Caco-2 (cell line): ENCODE data around the gene PPP1R13B. TPM values are rescaled to one million over a fixed set of nuclear protein-coding genes. Genes with fewer than 3 reads are reported as not detected.
"Not testable (repeated sequence)": the region's sequence is repeated elsewhere in the genome, so short reads cannot be mapped to it uniquely, and the experiment has no call there.

Experiments used
- BruUV-seq: library from RNA; stranded (reverse); fragments of 400-500 nt; replicated peaks from 2 replicates; lab custom pipeline; 2021; lab: Mats Ljungman, UMichigan
- CTCF ChIA-PET: fragments of 300-600 bp; sonication (Branson Sonifier 250); formaldehyde crosslinking; loops from one replicate; lab custom pipeline; 2022; ENCODE audit warnings: antibody characterized with exemption; lab: Charles Lee
- POLR2A ChIA-PET: fragments of 300-600 bp; sonication (Branson Sonifier 250); formaldehyde crosslinking; loops from one replicate; lab custom pipeline; 2022; ENCODE audit warnings: antibody characterized with exemption; lab: Charles Lee
- DNase-seq, 2 experiments: peaks; one replicate each; pipeline versions ENCODE4 v3.0.0 to v3.0.0-alpha.2; 2020 to 2022
- H3K27me3 ChIP-seq: replicated peaks from 2 replicates; pipeline ENCODE4 v1.6.0; 2011; ENCODE audit warnings: low read length; ENCODE audit not compliant: control insufficient read depth, insufficient read depth
- H3K36me3 ChIP-seq: 2 replicates; pipeline ENCODE4 v1.5.1; 2011; ENCODE audit warnings: low read length; ENCODE audit not compliant: control insufficient read depth, insufficient read depth
- H3K4me1 ChIP-seq: fragments of 250-450 bp; sonication (Bioruptor Pico); 2 replicates; pipeline ENCODE4 v1.5.1; 2020; ENCODE audit warnings: mild to moderate bottlenecking
- H3K4me3 ChIP-seq: 2 replicates; pipeline ENCODE4 v1.5.1; 2011; ENCODE audit warnings: low read depth, mild to moderate bottlenecking, control low read depth, low read length
- H3K9me3 ChIP-seq: fragments of 250-450 bp; sonication (Bioruptor Pico); 2 replicates; pipeline ENCODE4 v1.5.1; 2020; ENCODE audit warnings: mild to moderate bottlenecking, moderate library complexity
- H3K27ac Mint-ChIP-seq: one replicate; pipeline ENCODE4 v1.8.0; 2022; ENCODE audit warnings: mixed read lengths; ENCODE audit not compliant: unreplicated experiment
- H3K27me3 Mint-ChIP-seq: one replicate; pipeline ENCODE4 v1.8.0; 2022; ENCODE audit warnings: mixed read lengths; ENCODE audit not compliant: insufficient read depth, unreplicated experiment
- H3K36me3 Mint-ChIP-seq: one replicate; pipeline ENCODE4 v1.8.0; 2022; ENCODE audit warnings: mild to moderate bottlenecking, mixed read lengths; ENCODE audit not compliant: insufficient read depth, unreplicated experiment
- H3K4me1 Mint-ChIP-seq: one replicate; pipeline ENCODE4 v1.8.0; 2022; ENCODE audit warnings: low read depth, mixed read lengths; ENCODE audit not compliant: unreplicated experiment
- H3K4me3 Mint-ChIP-seq: one replicate; pipeline ENCODE4 v1.8.0; 2022; ENCODE audit warnings: mild to moderate bottlenecking, moderate library complexity, mixed read lengths; ENCODE audit not compliant: unreplicated experiment
- H3K9me3 Mint-ChIP-seq: one replicate; pipeline ENCODE4 v1.8.0; 2022; ENCODE audit warnings: mixed read lengths; ENCODE audit not compliant: unreplicated experiment
- intact Hi-C: fragments of 100-400 bp; cut with micrococcal nuclease; formaldehyde crosslinking; loops from one replicate; pipeline ENCODE4 v1.10.0; 2022; ENCODE audit not compliant: unreplicated experiment
- total RNA-seq: library from RNA; stranded (reverse); gene quantifications from 2 replicates; pipeline ENCODE4 v1.2.3, GENCODE V29; 2022
- TF ChIP-seq, protein P1 (sequence below), 2 experiments: fragments of 200-600 bp in 1 of 2; IDR thresholded peaks; 1 replicate in 1 of 2; 2 replicates in 1 of 2; pipeline versions ENCODE4 v1.5.1 to v1.8.0; 2011 to 2022; ENCODE audit warnings: antibody characterized with exemption in 1 of 2, control low read depth in 1 of 2, inconsistent platforms in 1 of 2, low read depth in 1 of 2, low read length in 1 of 2, mild to moderate bottlenecking in 1 of 2, moderate library complexity in 1 of 2; ENCODE audit not compliant: insufficient read depth in 1 of 2, severe bottlenecking in 1 of 2, unreplicated experiment in 1 of 2

PPP1R13B gene
- total RNA-seq, 1 experiment from 2014 or later = 15.8 TPM

DNA sequence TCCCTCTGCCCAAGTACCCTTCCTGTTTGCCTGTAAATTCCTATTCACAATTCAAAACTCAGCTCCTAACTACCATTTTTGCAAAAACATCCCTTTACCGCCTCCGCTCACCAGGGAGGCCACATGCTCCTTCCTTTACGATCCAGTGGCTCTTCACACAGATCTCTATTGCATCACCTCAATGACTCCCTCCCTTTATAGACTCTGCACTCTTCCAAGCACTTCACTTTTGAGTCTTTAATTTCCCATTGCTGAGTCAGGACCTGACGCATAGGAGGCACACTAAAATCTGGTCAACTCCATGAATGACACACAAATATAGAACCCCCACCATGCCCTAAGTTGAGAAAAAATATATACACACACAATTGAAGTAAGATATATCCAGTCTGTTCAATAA lies 45.9 kb downstream of the PPP1R13B start:
- no TSS peak for BruUV-seq

DNA sequence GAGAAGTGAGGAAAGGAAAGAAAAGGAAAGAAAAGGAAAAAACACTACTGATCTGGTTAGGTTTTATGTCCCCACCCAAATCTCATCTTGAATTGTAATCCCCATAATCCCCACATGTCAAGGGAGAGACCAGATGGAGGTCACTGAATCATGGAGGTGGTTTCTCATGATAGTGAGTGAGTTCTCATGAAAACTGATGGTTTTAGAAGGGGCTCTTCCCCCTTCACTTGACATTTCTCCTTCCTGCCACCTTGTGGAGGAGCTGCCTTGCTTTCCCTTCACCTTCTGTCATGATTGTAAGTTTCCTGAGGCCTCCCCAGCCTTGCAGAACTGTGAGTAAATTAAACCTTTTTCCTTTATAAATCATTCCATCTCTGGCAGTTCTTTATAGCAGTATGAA lies 54.2 kb downstream of the PPP1R13B start:
- H3K4me3 ChIP-seq, H3K36me3 Mint-ChIP-seq, H3K4me1 ChIP-seq, H3K9me3 Mint-ChIP-seq, POLR2A ChIA-PET, intact Hi-C loops, H3K27ac Mint-ChIP-seq, H3K4me1 Mint-ChIP-seq, H3K27me3 ChIP-seq, CTCF ChIA-PET, BruUV-seq, H3K4me3 Mint-ChIP-seq, H3K27me3 Mint-ChIP-seq, H3K36me3 ChIP-seq, H3K9me3 ChIP-seq, DNase-seq: not testable (repeated sequence)
- TF ChIP-seq, protein P1, sequence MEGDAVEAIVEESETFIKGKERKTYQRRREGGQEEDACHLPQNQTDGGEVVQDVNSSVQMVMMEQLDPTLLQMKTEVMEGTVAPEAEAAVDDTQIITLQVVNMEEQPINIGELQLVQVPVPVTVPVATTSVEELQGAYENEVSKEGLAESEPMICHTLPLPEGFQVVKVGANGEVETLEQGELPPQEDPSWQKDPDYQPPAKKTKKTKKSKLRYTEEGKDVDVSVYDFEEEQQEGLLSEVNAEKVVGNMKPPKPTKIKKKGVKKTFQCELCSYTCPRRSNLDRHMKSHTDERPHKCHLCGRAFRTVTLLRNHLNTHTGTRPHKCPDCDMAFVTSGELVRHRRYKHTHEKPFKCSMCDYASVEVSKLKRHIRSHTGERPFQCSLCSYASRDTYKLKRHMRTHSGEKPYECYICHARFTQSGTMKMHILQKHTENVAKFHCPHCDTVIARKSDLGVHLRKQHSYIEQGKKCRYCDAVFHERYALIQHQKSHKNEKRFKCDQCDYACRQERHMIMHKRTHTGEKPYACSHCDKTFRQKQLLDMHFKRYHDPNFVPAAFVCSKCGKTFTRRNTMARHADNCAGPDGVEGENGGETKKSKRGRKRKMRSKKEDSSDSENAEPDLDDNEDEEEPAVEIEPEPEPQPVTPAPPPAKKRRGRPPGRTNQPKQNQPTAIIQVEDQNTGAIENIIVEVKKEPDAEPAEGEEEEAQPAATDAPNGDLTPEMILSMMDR (IDR thresholded peaks at IDR 0.05; ENCODE audit: insufficient read depth in 1 of 2, low read depth in 1 of 2, low read length in 1 of 2, severe bottlenecking in 1 of 2, unreplicated experiment in 1 of 2) = peak in 1 of 2 experiments; percentile 15

More for the DNA sequence above, 45.9 kb downstream of the PPP1R13B start:
- Mint-ChIP-seq H3K36me3 (no peaks in the 10 kb centered on the region), H3K4me3 (no peak overlapping the region), H3K4me1 (peaks cover 8% of the 10 kb centered on the region), H3K27me3 (no peaks in the 10 kb centered on the region), H3K27ac (peak overlapping the region; percentile 9), H3K9me3 (no peaks in the 10 kb centered on the region)
- intact Hi-C loops = no loop called here
- DNase-seq = no peak
- TF ChIP-seq, protein P1 (IDR thresholded peaks at IDR 0.05; ENCODE audit: insufficient read depth in 1 of 2, low read depth in 1 of 2, low read length in 1 of 2, severe bottlenecking in 1 of 2, unreplicated experiment in 1 of 2) = no peak
- CTCF ChIA-PET = interaction anchor here (0.6 kb wide), 1 partner anchor 42 kb away, joined by 4 read pairs; no protein-coding TSS in a partner anchor
- H3K4me1 ChIP-seq = no peaks in the 10 kb centered on the region
- no peaks in the 10 kb centered on the region for H3K36me3 ChIP-seq
- H3K9me3 ChIP-seq = no peaks in the 10 kb centered on the region
- no peak overlapping the region for H3K4me3 ChIP-seq
- POLR2A ChIA-PET = no interaction called here
- no peaks in the 10 kb centered on the region for H3K27me3 ChIP-seq

DNA sequence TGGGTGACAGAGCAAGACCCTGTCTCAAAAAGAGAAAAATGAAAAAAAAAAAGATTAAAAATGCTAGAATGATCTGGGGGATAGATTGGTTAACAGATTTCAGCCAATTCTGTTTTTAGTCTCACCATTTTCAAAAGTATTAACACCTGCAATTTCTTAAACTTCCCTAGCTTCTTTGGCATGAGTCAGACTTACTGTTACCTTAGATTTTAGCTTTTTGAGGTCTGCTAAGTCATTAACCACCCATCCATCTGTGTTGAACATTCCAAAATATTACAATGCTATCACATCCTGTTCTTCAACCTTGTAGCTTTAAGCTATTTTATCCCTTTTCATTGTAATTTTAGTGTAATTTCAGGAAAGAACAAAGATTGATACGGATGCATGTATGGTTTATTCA lies 59.3 kb downstream of the PPP1R13B start:
- Histone ChIP-seq H3K4me1 (no peaks in the 10 kb centered on the region), H3K4me3 (no peak overlapping the region), H3K9me3 (no peaks in the 10 kb centered on the region), H3K27me3 (no peaks in the 10 kb centered on the region), H3K36me3 (no peaks in the 10 kb centered on the region)
- POLR2A ChIA-PET = no interaction called here
- no peak overlapping the region for H3K27ac Mint-ChIP-seq
- no peak for DNase-seq
- H3K4me3 Mint-ChIP-seq = no peak overlapping the region
- CTCF ChIA-PET = no interaction called here
- BruUV-seq = no TSS peak
- H3K27me3 Mint-ChIP-seq = no peaks in the 10 kb centered on the region
- H3K36me3 Mint-ChIP-seq = no peaks in the 10 kb centered on the region
- intact Hi-C loops = no loop called here
- TF ChIP-seq, protein P1 (IDR thresholded peaks at IDR 0.05; ENCODE audit: insufficient read depth in 1 of 2, low read depth in 1 of 2, low read length in 1 of 2, severe bottlenecking in 1 of 2, unreplicated experiment in 1 of 2) = no peak
- no peaks in the 10 kb centered on the region for H3K9me3 Mint-ChIP-seq
- no peaks in the 10 kb centered on the region for H3K4me1 Mint-ChIP-seq
